H1 (cell line): ENCODE results near the gene THAP9. TPM values are rescaled to one million over a fixed set of nuclear protein-coding genes. Genes with fewer than 3 reads are reported as not detected.

ENCODE experiments used
- BCL11A ChIP-seq, 2 experiments: IDR thresholded peaks; one replicate each; pipeline ENCODE4 v1.6.1; 2011; ENCODE audit warnings: low read depth in 2 of 2, low read length in 2 of 2, mild to moderate bottlenecking in 2 of 2
- FOSL1 ChIP-seq: IDR thresholded peaks from 2 replicates; pipeline ENCODE4 v1.6.1; 2011; ENCODE audit warnings: mild to moderate bottlenecking, low read depth, low read length, moderate library complexity; ENCODE audit not compliant: insufficient read depth
- HDAC2 ChIP-seq, 2 experiments: fragments of 300-600 bp in 1 of 2; sonication (generic) in 1 of 2; IDR thresholded peaks; 2 replicates each; pipeline ENCODE4 v1.6.1; 2011 to 2012; ENCODE audit warnings: low read depth in 2 of 2, low read length in 2 of 2, mild to moderate bottlenecking in 2 of 2, moderate library complexity in 2 of 2, borderline replicate concordance in 1 of 2, inconsistent platforms in 1 of 2
- SIN3A ChIP-seq, 2 experiments: IDR thresholded peaks in 1 of 2; conservative IDR thresholded peaks in 1 of 2; 2 replicates each; pipeline ENCODE4 v1.6.1; 2011 to 2012; ENCODE audit warnings: low read length in 2 of 2, improper control_type of control experiment in 1 of 2, low read depth in 1 of 2, mild to moderate bottlenecking in 1 of 2
- TAF7 ChIP-seq: optimal IDR thresholded peaks from 2 replicates; pipeline ENCODE3; 2011; ENCODE audit warnings: low read depth, mild to moderate bottlenecking, inconsistent platforms, low read length, moderate library complexity, borderline replicate concordance
- polyA plus RNA-seq, 7 experiments: library from polyadenylated mRNA; depleted of rRNA in 3 of 7; stranded (reverse) in 5 of 7; unstranded in 2 of 7; fragments of >200 nt in 5 of 7; fragments of 200-250 nt in 2 of 7; gene quantifications; 1 replicate in 5 of 7; 2 replicates in 1 of 7; 4 replicates in 1 of 7; pipeline versions ENCODE4 v1.2.1 to v1.2.3, GENCODE V29; 2011 to 2013; ENCODE audit warnings: missing spikeins in 2 of 7, mixed read lengths in 2 of 7
- total RNA-seq: library from RNA; stranded (reverse); fragmentation: NEBNext Ultra II Directional; extraction: Animal tissue kit (Norgen Biotek cat#: 25700); gene quantifications from 2 replicates; pipeline ENCODE4 v1.2.1, GENCODE V29; 2021
- TF ChIP-seq, protein P1 (sequence below): IDR thresholded peaks from 2 replicates; pipeline ENCODE4 v1.6.1; 2012; ENCODE audit warnings: low read length, inconsistent platforms

THAP9 gene
- total and polyA plus RNA-seq, 2 of the 8 experiments (the other 6 are each of a cell fraction or from before 2014, with no cell fraction given) = 6.1 to 13.2 TPM

DNA sequence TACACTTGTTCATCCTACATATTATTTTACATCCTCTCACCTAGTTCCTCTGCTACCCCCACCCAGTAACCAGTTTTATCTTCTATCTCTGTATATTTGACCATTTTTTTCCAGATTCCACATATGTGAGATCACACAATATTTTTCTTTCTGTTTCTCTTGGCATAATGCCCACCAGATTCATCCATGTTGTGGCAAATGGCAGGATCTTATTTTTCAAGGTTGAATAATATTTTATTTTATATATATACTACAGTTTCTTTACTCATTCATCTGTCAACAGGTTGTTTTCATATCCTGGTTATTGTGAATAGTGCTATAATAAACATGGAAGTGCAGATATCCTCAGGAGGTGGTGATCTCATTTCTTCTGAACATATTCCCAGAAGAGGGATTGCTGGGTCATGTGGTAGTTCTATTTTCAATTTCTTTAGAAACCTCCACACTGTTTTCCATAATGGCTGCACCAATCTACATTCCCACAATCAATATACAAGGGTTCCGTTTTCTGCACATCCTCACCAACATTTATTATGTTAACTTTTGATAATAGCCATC lies 48.2 kb downstream of the THAP9 start (continued):
- TF ChIP-seq, protein P1, sequence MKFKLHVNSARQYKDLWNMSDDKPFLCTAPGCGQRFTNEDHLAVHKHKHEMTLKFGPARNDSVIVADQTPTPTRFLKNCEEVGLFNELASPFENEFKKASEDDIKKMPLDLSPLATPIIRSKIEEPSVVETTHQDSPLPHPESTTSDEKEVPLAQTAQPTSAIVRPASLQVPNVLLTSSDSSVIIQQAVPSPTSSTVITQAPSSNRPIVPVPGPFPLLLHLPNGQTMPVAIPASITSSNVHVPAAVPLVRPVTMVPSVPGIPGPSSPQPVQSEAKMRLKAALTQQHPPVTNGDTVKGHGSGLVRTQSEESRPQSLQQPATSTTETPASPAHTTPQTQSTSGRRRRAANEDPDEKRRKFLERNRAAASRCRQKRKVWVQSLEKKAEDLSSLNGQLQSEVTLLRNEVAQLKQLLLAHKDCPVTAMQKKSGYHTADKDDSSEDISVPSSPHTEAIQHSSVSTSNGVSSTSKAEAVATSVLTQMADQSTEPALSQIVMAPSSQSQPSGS = no peak
- TF ChIP-seq SIN3A (conservative IDR thresholded peaks at IDR 0.05 in 1 of 2, IDR thresholded peaks at IDR 0.05 in 1 of 2; ENCODE audit: low read depth in 1 of 2, low read length in 2 of 2) (no peak), HDAC2 (IDR thresholded peaks at IDR 0.05; ENCODE audit: borderline replicate concordance in 1 of 2, low read depth in 2 of 2, low read length in 2 of 2) (no peak), FOSL1 (no peak), BCL11A (IDR thresholded peaks at IDR 0.05; ENCODE audit: low read depth in 2 of 2, low read length in 2 of 2) (no peak), TAF7 (no peak)
- TF ChIP-seq, all 59 proteins: peak for 0
